Neural cell (in vitro differentiated cells): ENCODE data around the gene HS3ST1. TPM values are rescaled to one million over a fixed set of nuclear protein-coding genes. Genes with fewer than 3 reads are reported as not detected.

Source experiments
- H2AFZ ChIP-seq: fragments of 200-600, 300-800 bp; sonication (generic), shearing (Covaris generic); 2 replicates; pipeline ENCODE4 v1.6.0; 2014; ENCODE audit warnings: low read depth, mild to moderate bottlenecking, antibody characterized with exemption, low read length, moderate library complexity
- H3F3A ChIP-seq: fragments of 200-600 bp; shearing (Covaris generic); 2 replicates; pipeline ENCODE4 v1.6.1; 2016; ENCODE audit warnings: mild to moderate bottlenecking, moderate library complexity, mixed read lengths, antibody characterized with exemption, low read length; ENCODE audit not compliant: insufficient read depth, poor library complexity, severe bottlenecking
- H3K27ac ChIP-seq: fragments of 200-600, 300-800 bp; sonication (generic), shearing (Covaris generic); 2 replicates; pipeline ENCODE4 v1.5.1; 2014; ENCODE audit warnings: mild to moderate bottlenecking, low read length, moderate library complexity
- H3K27me3 ChIP-seq: fragments of 300-800, 200-600 bp; sonication (generic), shearing (Covaris generic); 2 replicates; pipeline ENCODE4 v1.6.0; 2014; ENCODE audit warnings: mild to moderate bottlenecking, low read depth, low read length, moderate library complexity; ENCODE audit not compliant: insufficient read depth
- H3K36me3 ChIP-seq: fragments of 300-800, 200-600 bp; sonication (generic), shearing (Covaris generic); 2 replicates; pipeline ENCODE4 v1.5.1; 2014; ENCODE audit warnings: mild to moderate bottlenecking, antibody characterized with exemption, low read length, moderate library complexity; ENCODE audit not compliant: insufficient read depth
- H3K4me2 ChIP-seq: fragments of 300-800, 200-600 bp; sonication (generic), shearing (Covaris generic); 2 replicates; pipeline ENCODE4 v1.6.0; 2014; ENCODE audit warnings: mild to moderate bottlenecking, low read length
- H3K4me3 ChIP-seq: fragments of 300-800, 200-600 bp; sonication (generic), shearing (Covaris generic); 2 replicates; pipeline ENCODE4 v1.5.1; 2014; ENCODE audit warnings: mild to moderate bottlenecking, low read length, moderate library complexity
- H3K79me2 ChIP-seq: fragments of 200-600 bp; shearing (Covaris generic); replicated peaks from 2 replicates; pipeline ENCODE4 v1.6.0; 2014; ENCODE audit warnings: mild to moderate bottlenecking, low read length, moderate library complexity; ENCODE audit not compliant: insufficient read depth
- H3K9ac ChIP-seq: fragments of 300-800, 200-600 bp; sonication (generic), shearing (Covaris generic); 2 replicates; pipeline ENCODE4 v1.6.1; 2016; ENCODE audit warnings: mild to moderate bottlenecking, low read length, mixed read lengths
- H3K9me2 ChIP-seq: fragments of 200-600 bp; shearing (Covaris generic); 2 replicates; pipeline ENCODE4 v1.6.1; 2016; ENCODE audit warnings: mild to moderate bottlenecking, low read length, mixed read lengths; ENCODE audit not compliant: insufficient read depth
- H3K9me3 ChIP-seq: fragments of 200-600, 300-800 bp; sonication (generic), shearing (Covaris generic); 2 replicates; pipeline ENCODE4 v1.6.1; 2016; ENCODE audit warnings: mild to moderate bottlenecking, mixed run types, low read length, moderate library complexity, mixed read lengths
- H4K20me1 ChIP-seq: fragments of 200-600 bp; shearing (Covaris generic); 2 replicates; pipeline ENCODE4 v1.6.1; 2016; ENCODE audit warnings: mild to moderate bottlenecking, mixed run types; ENCODE audit not compliant: insufficient read depth
- CTCF ChIP-seq: fragments of 450-650 bp; IDR thresholded peaks from 2 replicates; pipeline ENCODE4 v1.5.1; 2014; ENCODE audit warnings: antibody characterized with exemption, mild to moderate bottlenecking, moderate library complexity; ENCODE audit not compliant: poor library complexity, severe bottlenecking
- EZH2 ChIP-seq: fragments of 200-600, 300-800 bp; shearing (Covaris generic), sonication (generic); IDR thresholded peaks from 2 replicates; pipeline ENCODE4 v1.6.1; 2014; ENCODE audit warnings: antibody characterized with exemption, low read length, borderline replicate concordance, mild to moderate bottlenecking; ENCODE audit not compliant: insufficient read depth, poor library complexity, severe bottlenecking
- MXI1 ChIP-seq: fragments of 450-650 bp; conservative IDR thresholded peaks from 2 replicates; pipeline ENCODE4 v1.6.1; 2014; ENCODE audit warnings: antibody characterized with exemption, mild to moderate bottlenecking; ENCODE audit not compliant: poor library complexity, severe bottlenecking
- POLR2AphosphoS5 ChIP-seq: IDR thresholded peaks from 2 replicates; pipeline ENCODE4 v1.6.1; 2012
- RAD21 ChIP-seq: fragments of 450-650 bp; conservative IDR thresholded peaks from 2 replicates; pipeline ENCODE4 v1.6.1; 2014; ENCODE audit warnings: antibody characterized with exemption, mild to moderate bottlenecking, moderate library complexity
- REST ChIP-seq: IDR thresholded peaks from 2 replicates; pipeline ENCODE4 v1.6.1; 2012; ENCODE audit warnings: borderline replicate concordance
- SMC3 ChIP-seq: fragments of 450-650 bp; conservative IDR thresholded peaks from 2 replicates; pipeline ENCODE4 v1.6.1; 2014; ENCODE audit warnings: antibody characterized with exemption, mild to moderate bottlenecking, moderate library complexity; ENCODE audit not compliant: poor library complexity
- TAF1 ChIP-seq: IDR thresholded peaks from 2 replicates; pipeline ENCODE4 v1.6.1; 2012; ENCODE audit warnings: low read depth
- polyA plus RNA-seq: library from polyadenylated mRNA; depleted of rRNA; stranded (reverse); fragments of >200 nt; gene quantifications from 2 replicates; pipeline ENCODE4 v1.2.3, GENCODE V29; 2014

HS3ST1 gene
- polyA plus RNA-seq, 1 donor from 2014 or later: 0.35 TPM

- Histone ChIP-seq H3K9me2 (no peaks in the 10 kb centered on the region), H3K4me2 (no peak overlapping the region)
Observed at GRCh38 chr4:11429699-11430045, 978 bp upstream of the HS3ST1 start.

GRCh38 chr4:11428899-11429698 is 405 bp upstream of the HS3ST1 start:
- Histone ChIP-seq H3K4me3 (peak overlapping the region; percentile 81), H3F3A (no peaks in the 10 kb centered on the region), H3K27ac (no peak overlapping the region), H3K9me2 (no peaks in the 10 kb centered on the region), H4K20me1 (no peaks in the 10 kb centered on the region), H3K36me3 (no peaks in the 10 kb centered on the region), H3K4me2 (peak overlapping the region; percentile 58), H3K9me3 (no peaks in the 10 kb centered on the region), H3K27me3 (peaks cover 54% of the 10 kb centered on the region), H3K79me2 (no peaks in the 10 kb centered on the region), H2AFZ (peak overlapping the region; percentile 54), H3K9ac (peak overlapping the region; percentile 53)
- TF ChIP-seq REST (no peak), CTCF (peak; percentile 70), SMC3 (peak; percentile 72), EZH2 (no peak), POLR2AphosphoS5 (no peak)

More at GRCh38 chr4:11429699-11430045, 978 bp upstream of the HS3ST1 start:
- Histone ChIP-seq H2AFZ (no peak overlapping the region), H3K4me3 (peak overlapping the region; percentile 81), H3K9me3 (no peaks in the 10 kb centered on the region), H3K36me3 (no peaks in the 10 kb centered on the region), H4K20me1 (no peaks in the 10 kb centered on the region), H3K79me2 (no peaks in the 10 kb centered on the region), H3K27ac (no peak overlapping the region), H3F3A (no peaks in the 10 kb centered on the region), H3K9ac (no peak overlapping the region), H3K27me3 (peaks cover 54% of the 10 kb centered on the region)
- TF ChIP-seq TAF1: no peak
- TF ChIP-seq RAD21: no peak
- no peak for TF ChIP-seq SMC3
- no peak for TF ChIP-seq EZH2
- no peak for TF ChIP-seq CTCF
- TF ChIP-seq POLR2AphosphoS5: no peak
- no peak for TF ChIP-seq MXI1
- no peak for TF ChIP-seq REST
